Brain microvascular endothelial cell (primary cell): ENCODE measurements around the gene MYCBP2.
A peak's percentile ranks its signal among the peaks of the same experiment; 100 is the strongest.

Source experiments
- DNase-seq: peaks from one replicate; pipeline ENCODE4 v3.0.0-alpha.2; 2020
- H3K27ac ChIP-seq: fragments of 250-450 bp; sonication (Bioruptor Pico); 2 replicates; pipeline ENCODE4 v1.5.1; 2020; ENCODE audit warnings: mild to moderate bottlenecking, moderate library complexity
- H3K27me3 ChIP-seq: fragments of 250-450 bp; sonication (Bioruptor Pico); replicated peaks from 2 replicates; pipeline ENCODE4 v1.5.1; 2020; ENCODE audit warnings: mild to moderate bottlenecking
- H3K36me3 ChIP-seq: fragments of 250-450 bp; sonication (Bioruptor Pico); replicated peaks from 2 replicates; pipeline ENCODE4 v1.5.1; 2020; ENCODE audit warnings: mild to moderate bottlenecking
- H3K4me3 ChIP-seq: 2 replicates; pipeline ENCODE4 v1.5.1; 2011; ENCODE audit warnings: low read depth, mild to moderate bottlenecking, control low read depth, low read length, moderate library complexity
- CTCF ChIP-seq: IDR thresholded peaks from 2 replicates; pipeline ENCODE4 v1.5.1; 2011; ENCODE audit warnings: low read depth, mild to moderate bottlenecking, moderate library complexity, low read length, control low read depth, inconsistent platforms; ENCODE audit errors: missing control alignments
- in situ Hi-C: cut with HindIII; loops from 2 replicates; pipeline ENCODE4 v1.10.0; 2017; ENCODE audit warnings: low sequenced_read_pairs, low pct_ligation_motif_present

MYCBP2 gene

DNA sequence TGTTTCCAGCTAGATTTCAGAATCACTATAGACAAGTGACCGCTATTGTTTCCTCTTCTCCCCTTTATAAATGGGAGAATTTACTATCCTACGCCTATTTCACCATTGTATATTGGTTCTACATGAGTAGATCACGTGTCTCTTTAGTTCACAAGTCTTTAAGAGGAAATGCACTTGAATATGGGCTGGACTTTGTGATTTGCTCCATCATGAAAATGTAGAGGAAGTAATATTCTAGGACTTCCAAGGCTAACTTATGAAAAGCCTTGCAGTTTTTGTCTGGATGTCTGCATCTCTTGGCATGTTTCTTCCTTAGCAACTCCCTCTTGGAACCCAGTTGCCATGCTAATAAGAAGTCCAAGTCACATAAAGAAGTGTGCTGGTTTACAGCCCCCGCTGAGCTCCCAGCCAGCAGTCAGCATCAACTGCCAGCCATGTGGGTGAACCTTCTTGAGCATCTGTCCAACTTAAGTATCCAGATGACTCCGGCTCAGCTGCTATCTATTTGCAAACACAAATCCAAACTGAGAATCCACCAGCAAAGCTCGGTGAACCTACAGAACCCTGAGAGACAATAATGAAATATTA lies 295.1 kb downstream of the MYCBP2 start:
- H3K36me3 ChIP-seq: no peaks in the 10 kb centered on the region
- no peak overlapping the region for H3K27ac ChIP-seq
- DNase-seq: no peak
- in situ Hi-C loops: no loop called here
- no peak for TF ChIP-seq CTCF
- H3K4me3 ChIP-seq: no peak overlapping the region
- no peaks in the 10 kb centered on the region for H3K27me3 ChIP-seq

- TF ChIP-seq CTCF: no peak
Measured at GRCh38 chr13:77029436-77029835, 297.5 kb downstream of the MYCBP2 start.

GRCh38 chr13:77028202-77028601 lies 298.7 kb downstream of the MYCBP2 start:
- H3K36me3 ChIP-seq: no peaks in the 10 kb centered on the region
- DNase-seq: peak; percentile 44
- no peak overlapping the region for H3K4me3 ChIP-seq

More at GRCh38 chr13:77029436-77029835, 297.5 kb downstream of the MYCBP2 start:
- Histone ChIP-seq H3K4me3 (no peak overlapping the region), H3K36me3 (no peaks in the 10 kb centered on the region), H3K27me3 (no peaks in the 10 kb centered on the region), H3K27ac (no peak overlapping the region)
- in situ Hi-C loops: no loop called here
- DNase-seq: no peak

GRCh38 chr13:77026861-77027621 lies 299.9 kb downstream of the MYCBP2 start, which contains the start of gene FBXL3:
Gene FBXL3 (minus strand): TSS chr13:77027159. CDS start chr13:77021860, 5,299 bp downstream.
- in situ Hi-C loops: no loop called here
- H3K36me3 ChIP-seq: no peaks in the 10 kb centered on the region
- H3K27ac ChIP-seq: peak within 1 kb of the TSS; percentile 86
- peak within 1 kb of the TSS; percentile 87 for H3K4me3 ChIP-seq
- DNase-seq: peak; percentile 89
- TF ChIP-seq CTCF: no peak
- H3K27me3 ChIP-seq: no peaks in the 10 kb centered on the region

More at GRCh38 chr13:77028202-77028601, 298.7 kb downstream of the MYCBP2 start:
- TF ChIP-seq CTCF: no peak
- H3K27ac ChIP-seq: peak overlapping the region; percentile 86
- no peaks in the 10 kb centered on the region for H3K27me3 ChIP-seq
- in situ Hi-C loops: no loop called here

DNA sequence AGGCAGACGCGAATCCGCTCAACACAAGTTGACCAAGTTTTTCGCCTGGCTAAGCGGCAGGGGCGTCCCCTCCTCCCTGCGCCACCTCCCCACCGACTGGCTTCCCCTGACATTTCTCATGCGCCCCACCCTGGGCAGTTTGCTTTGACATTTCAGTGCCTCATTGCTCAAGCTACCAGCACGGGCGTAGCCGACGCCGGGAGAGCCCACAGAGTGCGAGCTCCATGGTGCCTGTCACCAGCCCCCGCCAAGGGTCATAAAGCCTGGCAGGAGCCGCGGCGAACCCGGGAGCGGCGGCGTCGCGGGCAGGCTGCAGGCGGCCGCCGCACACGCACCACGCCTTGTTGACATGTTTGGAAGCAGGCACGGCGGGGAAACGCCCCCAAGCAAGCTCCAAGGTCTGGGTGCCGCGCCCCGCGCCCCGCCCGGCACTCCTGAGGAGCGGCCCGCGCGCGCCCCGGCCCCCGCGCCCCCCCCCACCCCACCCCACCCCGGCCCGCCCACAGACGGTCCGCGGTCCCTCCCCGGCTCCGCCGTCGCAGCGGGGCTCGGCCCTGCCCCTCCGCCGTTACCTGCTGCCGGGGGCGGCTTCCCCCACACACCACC lies 300.5 kb downstream of the MYCBP2 start:
- TF ChIP-seq CTCF: no peak
- peak overlapping the region; percentile 87 for H3K4me3 ChIP-seq
- no peaks in the 10 kb centered on the region for H3K36me3 ChIP-seq
- peak; percentile 34 for DNase-seq
- peak overlapping the region; percentile 86 for H3K27ac ChIP-seq
- in situ Hi-C loops: no loop called here
- no peaks in the 10 kb centered on the region for H3K27me3 ChIP-seq
